ENCODE data around the gene FOXP1.
"Not testable (repeated sequence)": the region's sequence is repeated elsewhere in the genome, so short reads cannot be mapped to it uniquely, and the experiment has no call there.

FOXP1 gene

GRCh38 chr3:71045917-71046282 is 537.6 kb downstream of the FOXP1 start:
- no peak for DNase-seq

DNA sequence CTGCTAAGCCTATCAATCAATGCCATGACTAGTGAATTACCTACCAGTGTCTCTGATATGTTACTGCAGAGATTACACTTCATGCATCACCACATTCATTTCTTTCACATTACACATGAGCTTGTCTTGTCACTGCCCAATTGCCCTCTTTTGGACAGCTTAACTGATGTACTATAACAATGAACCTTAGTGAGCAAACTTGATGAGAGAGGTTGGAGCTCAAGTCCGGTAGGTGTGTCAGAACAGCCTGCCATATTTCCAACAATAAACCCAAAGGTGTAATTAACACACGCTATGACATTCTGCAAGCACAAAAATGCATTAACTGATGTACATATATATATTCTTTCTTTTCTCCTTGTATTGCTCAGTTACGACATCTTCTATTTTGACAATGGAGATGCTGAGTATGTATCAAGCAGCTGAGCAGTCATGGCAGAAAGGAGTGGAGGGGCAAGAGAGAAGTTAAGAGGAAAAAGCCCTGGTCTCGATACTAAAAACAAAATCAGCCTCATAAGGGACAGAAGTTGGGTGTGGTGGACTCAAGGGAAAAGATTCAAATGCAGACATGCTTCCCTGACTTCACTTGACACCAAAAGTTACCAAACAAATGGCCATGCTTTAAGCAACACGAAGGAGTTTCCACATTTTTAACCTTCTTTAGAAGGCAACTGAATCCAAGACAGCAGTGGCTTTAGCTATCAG is 538.2 kb downstream of the FOXP1 start:
- DNase-seq, result no peak

GRCh38 chr3:71042759-71043158 is 540.8 kb downstream of the FOXP1 start:
- DNase-seq, result no peak

DNA sequence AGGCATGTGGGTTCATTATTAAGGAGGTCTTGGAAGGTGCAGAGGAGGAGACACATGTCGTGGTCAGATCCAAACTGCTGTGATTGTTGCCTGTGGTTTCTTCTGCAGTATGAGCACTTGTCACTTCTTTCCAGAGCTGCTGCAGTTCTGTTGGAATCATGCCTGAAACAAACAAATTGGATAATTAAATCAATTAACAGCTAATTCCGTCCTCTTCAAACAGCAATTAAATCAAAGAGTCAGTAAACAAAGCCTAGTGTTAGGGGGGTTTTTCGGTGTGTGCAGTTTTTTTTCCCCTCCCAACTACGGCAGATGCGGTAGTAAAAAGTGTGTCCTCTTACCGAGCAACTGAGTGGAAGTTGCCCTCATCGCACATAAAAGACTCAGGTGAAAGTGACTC is 542.2 kb downstream of the FOXP1 start:
- DNase-seq, result no peak

DNA sequence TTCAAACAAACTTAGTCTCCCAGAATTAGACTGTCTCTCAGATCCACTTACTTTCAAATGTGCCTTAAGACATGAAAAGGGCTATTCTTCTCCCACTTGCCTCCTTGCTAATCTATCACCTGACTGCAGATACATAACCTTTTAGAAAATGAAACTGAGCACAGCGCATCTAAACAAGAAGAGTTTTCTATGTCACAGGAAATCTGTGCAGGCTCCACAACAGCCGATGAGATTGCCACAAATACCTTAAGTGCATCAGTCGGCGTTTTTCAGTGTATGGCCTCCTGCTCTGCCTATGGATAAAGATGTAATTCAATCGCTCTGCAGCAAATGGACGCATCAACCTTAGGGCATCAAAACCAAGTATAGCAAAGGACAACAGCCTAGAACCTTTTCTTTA is 544.2 kb downstream of the FOXP1 start:
- DNase-seq, result no peak

GRCh38 chr3:71037775-71038174 is 545.8 kb downstream of the FOXP1 start:
- no peak for DNase-seq

DNA sequence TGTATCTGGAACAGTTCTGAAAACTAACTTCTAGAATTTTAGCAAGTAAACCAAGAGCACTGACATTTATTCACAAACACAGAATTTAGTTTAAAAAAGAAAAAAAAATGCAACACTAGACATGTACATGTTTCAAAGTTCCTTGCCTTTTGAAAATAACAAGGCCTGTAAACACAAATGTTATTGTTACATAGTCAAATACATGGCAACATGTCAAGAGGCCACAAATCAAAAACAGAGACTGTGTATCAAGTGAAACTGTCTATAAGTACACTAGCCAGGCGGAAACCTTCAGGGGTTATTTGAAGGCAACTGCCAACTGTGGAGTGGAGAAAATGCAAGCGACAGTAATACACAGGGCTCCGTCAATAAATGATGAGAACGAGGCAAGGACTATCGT is 547.6 kb downstream of the FOXP1 start:
- no peak for DNase-seq

DNA sequence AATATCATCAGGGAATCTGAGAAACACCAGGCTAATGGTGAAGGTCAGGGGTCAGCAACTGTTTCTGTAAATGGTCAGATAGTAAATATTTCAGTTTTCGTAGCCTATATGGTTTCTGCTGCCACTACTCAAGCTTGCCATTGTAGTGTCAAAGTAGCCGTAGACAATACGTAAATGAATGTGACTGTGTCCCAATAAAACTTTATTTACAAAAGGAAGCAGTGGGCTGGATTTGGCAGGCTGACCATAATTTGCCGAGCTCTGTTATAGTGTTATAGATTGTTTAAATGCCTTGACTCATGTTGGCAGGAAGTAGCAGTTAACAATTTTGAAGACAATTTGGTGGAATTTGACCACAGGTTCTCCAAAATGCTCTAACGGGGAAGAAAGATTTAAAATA is 548.2 kb downstream of the FOXP1 start:
- DNase-seq, result no peak

DNA sequence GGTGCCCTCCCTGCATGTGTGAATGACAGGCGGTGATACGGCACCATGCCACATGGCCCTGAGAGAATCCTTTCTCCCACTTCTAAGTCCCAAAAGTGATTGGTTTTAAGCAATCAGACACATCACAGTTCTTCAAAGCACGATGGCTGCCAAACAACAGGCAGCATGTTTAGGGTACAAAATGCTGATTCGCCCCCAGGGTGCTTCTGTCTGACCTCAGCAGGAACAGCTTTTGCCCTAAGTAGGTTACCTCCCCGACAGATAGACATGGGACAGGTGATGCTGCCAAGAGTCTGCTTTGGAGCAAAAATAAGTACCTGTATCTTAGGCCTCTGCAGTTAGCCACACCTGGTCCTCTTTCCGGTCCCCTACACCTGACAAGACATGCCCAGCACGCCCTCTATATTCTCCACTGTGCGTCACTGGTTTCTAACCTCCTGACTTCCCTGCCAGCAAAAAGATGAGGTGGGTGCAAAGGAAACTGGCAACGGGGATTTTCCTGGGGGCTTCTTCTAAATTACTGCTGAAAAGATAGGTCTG is 549.8 kb downstream of the FOXP1 start:
- no peak for DNase-seq

GRCh38 chr3:71031914-71032521 is 551.5 kb downstream of the FOXP1 start:
- no peak for DNase-seq

- no peak for DNase-seq
These were observed 552.3 kb downstream of the FOXP1 start for GRCh38 chr3:71031181-71031580.

GRCh38 chr3:71030748-71031147 is 552.8 kb downstream of the FOXP1 start:
- DNase-seq, result no peak

GRCh38 chr3:71029770-71030169 is 553.8 kb downstream of the FOXP1 start:
- DNase-seq, result no peak

GRCh38 chr3:71028802-71029201 is 554.7 kb downstream of the FOXP1 start:
- DNase-seq, result no peak

DNA sequence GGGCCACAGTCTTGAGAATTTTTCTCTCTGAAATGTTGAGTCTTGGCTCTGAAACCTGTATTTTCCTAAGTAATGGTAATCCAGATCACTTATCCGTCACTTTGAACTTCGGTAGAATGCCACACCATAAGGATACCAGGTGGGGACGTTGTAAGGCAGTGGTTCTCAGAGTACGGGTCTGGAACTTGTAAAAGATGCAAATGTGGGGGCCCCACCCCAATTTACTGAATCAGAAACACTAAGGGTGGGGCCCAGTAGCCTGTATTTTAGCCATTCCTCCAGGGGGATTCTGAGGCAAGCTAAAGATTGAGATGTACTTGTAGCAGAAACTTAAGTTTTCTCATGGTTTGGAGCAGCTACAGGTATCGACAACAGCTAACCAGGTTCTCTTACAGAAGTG is 555.3 kb downstream of the FOXP1 start:
- no peak for DNase-seq

- DNase-seq, result no peak
These were observed 556.6 kb downstream of the FOXP1 start for GRCh38 chr3:71026634-71027578.

DNA sequence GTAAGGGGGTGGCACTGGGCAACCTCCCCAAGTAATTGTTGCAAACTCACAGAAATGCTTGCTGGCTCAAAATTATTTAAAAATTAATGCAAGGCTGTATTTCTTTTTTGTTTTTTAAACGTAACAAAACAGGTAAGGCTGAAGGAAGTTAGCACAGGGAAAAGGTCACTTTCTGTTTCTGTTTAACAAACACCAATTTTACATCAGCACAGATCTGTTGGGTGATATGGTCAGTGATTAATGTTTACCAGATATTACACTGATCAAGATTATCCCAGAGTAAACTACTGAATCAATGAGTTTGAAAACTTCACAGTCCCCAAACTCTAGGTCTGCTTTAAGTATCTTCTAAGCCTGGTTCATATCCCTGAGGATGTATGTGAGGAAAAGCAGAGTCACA is 558.0 kb downstream of the FOXP1 start:
- DNase-seq, result no peak

DNA sequence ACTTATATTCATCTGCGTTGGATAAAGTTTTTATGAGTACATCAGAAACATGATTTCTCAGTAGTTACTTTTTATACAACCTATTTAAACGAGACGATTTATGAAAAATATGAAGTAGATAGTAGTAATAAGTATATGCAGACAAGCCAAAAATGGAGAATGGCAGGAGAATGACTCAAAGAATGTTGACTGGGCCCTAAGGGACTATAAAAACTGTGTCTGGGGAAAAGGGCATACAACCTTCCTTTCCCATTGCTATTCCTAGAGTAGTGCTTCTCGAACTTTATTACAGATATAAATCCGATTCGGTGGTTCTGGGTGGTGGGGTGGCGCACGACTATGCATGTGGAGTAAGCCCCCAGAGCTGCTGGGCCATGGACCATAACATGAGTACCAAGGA is 558.5 kb downstream of the FOXP1 start:
- DNase-seq, result no peak

DNA sequence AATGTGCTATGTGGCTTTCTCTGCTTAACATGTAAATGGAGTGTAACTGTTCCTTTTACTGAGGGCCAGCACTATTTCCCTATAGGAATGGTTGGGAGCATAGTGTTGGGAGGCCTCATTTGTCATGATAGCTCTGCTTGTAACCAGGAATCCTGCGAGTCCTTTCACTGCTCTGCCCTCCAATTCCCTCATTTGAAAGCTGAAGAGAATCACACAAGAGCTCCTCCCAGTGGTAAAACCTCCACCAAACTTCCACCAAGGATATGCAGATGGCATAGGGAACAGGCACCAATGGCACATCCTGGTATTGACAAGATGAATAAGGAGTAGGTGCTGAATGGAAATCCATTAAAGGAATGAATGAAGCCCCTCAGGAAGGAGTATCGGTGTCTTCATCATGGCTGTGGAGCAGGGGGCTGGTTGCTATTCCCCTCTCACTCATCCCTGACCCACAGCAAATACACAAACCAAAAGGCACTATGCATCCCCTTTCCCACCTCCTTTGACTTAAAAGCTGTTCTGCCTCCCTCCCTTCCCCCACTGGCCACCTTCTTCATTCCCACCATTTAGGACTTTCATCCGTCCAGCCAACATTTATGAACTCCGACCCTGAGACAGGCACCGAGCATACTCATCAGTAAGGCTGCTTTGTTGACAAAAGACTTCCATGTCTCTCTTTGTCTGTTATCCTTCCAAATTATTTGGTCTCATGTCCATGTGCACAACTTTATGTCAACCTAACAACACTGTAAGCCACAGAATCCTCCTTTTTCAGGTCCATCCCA is 560.8 kb downstream of the FOXP1 start:
- peak; percentile 70 for DNase-seq

DNA sequence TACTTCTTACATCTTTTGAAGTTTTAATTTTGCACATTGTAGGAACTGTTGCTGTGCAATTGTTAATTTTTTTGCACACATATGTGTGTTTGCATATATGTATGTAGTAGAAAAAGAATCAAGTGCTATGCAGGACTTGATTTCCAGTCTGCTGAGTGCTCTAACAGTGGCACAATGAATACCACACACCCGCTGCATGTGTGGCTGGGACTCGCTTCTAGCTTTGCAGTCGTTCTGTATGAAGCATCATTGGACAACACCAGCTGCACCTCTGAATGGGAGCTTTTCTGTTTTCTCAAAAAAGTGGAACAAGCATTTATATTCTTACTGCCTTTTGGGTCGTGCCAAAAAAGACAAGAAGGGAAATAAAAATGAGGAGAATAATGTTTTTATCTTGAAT is 564.7 kb downstream of the FOXP1 start:
- DNase-seq, result no peak

GRCh38 chr3:71016178-71016845 is 567.2 kb downstream of the FOXP1 start:
- DNase-seq, result no peak

DNA sequence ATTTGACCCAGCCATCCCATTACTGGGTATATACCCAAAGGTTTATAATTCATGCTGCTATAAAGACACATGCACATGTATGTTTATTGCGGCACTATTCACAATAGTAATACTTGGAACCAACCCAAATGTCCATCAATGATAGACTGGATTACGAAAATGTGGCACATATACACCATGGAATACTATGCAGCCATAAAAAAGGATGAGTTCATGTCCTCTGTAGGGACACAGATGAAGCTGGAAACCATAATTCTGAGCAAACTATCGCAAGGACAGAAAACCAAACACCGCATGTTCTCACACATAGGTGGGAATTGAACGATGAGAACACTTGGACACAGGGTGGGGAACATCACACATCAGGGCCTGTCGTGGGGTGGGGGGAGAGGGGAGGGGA is 568.9 kb downstream of the FOXP1 start:
- DNase-seq, result not testable (repeated sequence)

All from islet precursor cell (in vitro differentiated cells).